Hematopoietic multipotent progenitor cell treated with erythropoietin and hydrocortisone succinate and interleukin-3 and kit ligand, for 15 days (in vitro differentiated cells): ENCODE results near the gene LIX1.
A peak's percentile ranks its signal among the peaks of the same experiment; 100 is the strongest.
"Not testable (repeated sequence)": the region's sequence is repeated elsewhere in the genome, so short reads cannot be mapped to it uniquely, and the experiment has no call there.

Experiments
- DNase-seq: peaks from one replicate; pipeline ENCODE4 v3.0.0-alpha.2; 2015; ENCODE audit warnings: low spot score

Gene LIX1

DNA sequence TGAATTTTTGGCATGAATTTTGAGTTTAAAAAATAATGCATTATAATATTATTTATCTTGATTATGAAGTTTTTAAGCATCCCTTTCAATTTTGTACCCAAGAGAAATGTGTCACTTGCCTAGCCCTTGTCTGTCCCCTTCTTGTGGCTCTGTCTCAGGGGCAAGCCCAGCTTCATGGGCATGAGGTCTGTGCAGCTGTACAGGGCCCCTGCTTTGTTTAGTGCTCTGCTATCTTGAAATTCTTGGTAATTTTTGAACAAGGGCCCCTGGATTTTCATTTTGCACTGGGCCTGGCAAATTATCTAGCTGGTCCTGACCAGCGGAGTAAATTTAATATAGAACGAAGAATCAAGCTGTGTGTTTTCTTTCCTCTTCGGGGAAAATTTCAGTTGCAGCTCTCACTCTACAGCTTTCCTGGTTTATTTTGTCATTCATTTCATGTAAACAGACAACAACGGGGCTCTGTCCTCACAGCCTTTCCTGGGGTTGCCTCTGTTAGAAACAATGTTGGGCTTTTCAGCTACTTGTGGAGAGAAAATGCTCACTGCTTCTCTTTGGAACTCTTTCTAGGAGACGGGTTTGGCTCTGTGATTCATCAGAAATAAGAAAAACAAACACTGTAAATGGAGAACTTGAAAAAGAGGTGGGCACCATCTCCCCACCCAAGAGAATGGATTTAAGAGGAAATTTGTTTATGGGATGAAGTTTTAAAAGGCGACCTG, 41.1 kb downstream of the LIX1 start:
- DNase-seq, result no peak

DNA sequence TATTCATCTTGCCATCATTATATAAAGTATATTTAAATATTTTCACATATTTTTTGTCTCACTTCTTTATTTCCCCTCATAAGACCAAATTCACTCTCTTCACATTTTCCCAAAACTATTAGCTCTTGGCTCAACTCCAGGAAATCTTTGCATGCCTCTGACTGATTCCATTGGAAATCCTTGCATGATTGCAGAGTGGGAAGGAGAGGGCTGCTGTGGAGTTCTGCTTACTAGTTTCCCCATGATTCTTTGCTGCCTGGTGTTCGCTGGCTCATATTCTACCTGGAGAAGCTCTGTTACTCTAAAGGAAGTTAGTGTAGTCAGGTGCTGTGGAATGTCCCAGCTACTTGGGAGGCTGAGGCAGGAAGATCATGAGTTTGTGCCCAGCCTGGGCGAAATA, 41.9 kb downstream of the LIX1 start:
- no peak for DNase-seq

DNA sequence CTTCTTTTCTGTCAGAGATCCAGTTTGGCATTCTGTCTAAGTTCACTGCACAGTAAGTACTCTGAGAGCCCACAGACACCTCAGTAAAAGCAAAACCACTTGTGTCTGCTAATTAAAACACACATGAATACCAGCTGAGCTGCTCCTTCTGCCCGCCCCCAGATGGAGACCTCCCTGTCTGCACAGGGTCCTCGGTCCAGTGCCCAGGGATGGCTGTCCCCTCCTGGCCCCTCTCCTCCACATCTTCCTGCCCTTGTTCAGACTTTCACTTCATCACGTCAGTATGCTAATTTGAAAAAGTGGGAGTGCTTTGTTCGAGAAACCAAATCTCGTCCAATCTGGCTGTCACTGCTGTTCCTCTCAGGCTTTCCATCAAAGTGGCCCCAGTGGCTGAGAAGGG, 43.5 kb downstream of the LIX1 start:
- DNase-seq, result no peak

DNA sequence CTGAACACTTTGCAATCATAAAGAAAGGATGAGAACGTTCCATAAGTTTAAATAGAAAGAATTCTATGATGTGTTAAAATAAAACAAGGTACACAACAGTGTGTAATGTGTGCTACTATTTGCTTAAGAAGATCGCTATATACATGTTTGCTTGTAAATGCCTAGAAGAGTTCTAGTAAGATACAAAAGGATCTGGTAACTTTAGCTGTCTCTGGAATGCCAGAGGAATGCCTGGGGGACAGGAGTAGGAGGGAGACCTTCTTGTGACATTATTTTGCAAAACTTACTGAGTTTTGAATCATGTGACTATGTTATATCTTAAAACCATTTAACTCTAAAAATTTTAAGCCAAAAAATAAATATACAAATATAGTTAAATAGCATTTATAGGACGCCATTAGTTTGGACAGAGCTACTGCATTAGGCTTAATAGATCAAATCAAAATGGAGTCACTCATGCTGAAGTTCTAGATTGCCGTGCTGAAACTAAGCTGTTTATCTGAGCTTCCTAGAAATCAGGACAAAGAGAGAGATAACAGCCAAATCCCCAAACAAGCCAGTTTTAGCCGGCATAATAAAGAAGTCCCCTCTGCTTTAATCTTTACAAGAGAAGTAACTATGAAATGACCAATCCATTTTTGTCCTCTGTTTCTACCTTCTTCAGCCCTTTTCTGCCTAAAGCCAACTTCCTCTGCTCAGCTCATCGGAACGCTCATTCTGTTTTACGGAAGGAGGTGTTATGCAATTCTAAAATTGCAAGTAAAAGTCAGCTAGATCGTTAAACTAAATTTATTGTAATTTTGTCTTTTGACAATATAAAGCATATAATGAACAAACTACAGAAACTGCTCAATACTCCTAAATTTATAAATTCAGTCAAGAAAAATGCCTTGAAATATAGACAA, 44.8 kb downstream of the LIX1 start:
- no peak for DNase-seq

DNA sequence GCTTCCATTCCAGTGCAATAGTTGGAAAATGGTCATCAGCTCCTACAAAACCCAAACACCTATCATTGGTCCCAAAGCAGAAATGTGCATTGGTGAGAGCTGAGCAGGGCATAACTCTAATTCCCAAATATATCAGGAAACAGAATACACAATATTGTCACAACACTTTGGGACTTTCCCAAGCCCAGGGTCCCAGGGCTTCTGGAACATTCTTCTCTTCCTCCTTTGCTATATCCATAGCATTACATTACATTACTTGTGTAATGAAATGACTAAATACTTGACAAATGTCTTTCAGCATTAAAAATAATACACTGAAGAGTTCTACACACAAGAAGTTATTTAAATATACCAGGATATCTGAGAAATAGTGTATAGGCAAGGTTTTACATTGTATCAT, 45.6 kb downstream of the LIX1 start:
- DNase-seq, result no peak

DNA sequence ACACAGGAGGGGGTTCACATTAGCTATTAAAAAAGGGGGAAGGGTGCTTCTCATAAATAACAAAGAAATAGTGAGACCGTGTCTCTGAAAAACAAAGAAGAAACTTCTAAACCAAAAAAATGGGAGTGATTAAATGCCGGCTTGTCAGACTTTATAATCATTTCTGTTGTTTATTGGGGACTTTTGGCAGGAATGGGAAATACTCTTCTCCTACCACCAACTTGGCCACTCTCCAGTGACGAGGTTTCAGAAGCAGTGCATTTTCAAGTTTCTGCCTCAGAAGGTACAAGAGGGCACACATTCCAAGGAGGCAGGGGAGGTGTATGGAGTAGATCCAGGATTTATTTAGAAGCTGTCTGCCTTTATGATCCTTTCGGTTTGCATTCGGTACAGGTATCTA, 46.2 kb downstream of the LIX1 start:
- DNase-seq, result no peak

DNA sequence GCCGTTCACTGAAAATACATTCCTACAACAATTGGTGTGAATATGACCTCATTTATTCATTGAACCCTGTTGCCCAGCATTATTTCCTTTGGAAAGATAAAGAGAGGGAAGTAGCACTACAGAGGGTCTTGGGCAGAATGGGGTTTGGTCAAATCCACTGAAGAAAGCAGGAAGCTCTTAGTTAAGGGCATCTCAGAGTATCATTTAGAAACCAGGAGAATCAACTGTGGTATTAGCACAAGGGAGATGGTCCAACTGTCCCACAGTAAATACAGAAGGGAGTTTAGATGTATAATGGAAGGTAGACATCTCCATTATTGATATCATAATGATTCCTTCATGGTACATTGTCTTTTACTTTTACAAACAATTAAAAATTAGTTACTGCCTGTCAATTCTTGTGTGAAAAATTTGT, 47.1 kb downstream of the LIX1 start:
- DNase-seq, result no peak

DNA sequence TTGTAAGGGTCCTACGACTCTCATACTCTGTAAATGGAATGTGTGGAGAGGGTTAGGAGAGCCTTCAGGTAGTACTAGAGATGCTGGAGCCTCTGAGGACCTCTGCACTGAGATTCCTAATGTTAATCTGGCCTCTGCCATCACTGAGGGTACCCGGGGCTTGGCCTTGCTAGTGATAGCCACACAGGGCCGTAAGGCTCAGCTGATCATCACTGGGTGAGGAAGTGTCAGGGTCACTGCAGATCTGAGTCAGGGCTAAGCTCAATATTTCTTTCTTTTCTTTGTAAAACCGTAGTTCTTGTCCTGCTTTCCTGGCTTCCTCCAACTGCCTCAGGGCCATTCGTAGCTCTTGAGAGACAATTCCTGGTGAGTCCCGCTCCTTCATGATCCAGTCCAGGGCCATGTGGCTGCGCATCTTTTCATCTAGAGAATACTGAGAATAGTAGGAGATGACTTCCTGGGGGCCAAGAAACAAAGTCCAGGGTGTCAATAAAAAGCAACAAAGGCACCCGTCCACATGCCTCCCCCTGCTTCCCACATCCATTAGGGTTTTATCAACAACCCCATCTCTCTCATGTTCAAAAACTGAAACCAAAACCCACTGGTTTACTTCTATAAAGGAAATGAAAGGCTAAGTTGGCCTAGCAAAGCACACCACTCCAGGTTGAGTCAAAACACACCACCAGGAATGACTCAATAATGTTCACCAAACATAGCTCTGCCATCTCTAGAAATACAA, 47.7 kb downstream of the LIX1 start:
- no peak for DNase-seq

DNA sequence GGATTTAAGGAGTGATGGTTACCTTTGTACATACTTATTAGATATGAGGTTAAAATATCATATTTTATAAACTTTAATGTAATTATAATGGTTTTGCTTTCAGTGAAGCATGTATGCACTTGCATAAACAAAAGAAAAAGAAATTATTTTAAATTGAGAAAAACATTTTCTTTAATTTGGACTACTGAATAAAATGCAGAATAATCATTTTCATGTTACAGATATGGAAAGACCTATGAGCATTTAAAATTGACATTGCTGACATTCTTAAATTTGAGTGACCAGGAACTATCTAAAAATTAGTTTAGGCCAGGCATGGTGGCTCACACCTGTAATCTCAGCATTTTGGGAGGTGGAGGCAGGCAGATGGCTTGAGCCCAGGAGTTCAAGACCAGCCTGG, 49.2 kb downstream of the LIX1 start:
- DNase-seq, result no peak

DNA sequence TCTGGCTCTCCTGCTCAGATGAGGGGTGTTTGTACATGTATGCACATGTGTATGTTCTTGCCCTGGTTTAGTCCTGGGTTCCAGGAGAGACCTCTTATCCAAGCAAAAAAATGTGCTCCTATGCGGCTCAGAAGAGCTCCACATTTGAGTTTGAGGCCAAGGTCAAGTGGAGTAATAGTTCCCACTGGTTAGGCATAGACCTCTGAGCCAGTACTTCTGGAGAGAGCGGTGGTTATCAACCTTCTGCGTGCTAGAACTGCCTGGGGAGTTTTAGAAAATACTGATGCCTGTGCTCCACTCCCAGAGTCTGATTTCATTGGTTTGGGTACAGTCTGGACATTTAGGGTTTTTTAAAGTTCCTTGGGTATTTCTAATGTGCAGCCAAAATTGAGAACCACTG, 51.5 kb downstream of the LIX1 start:
- no peak for DNase-seq

DNA sequence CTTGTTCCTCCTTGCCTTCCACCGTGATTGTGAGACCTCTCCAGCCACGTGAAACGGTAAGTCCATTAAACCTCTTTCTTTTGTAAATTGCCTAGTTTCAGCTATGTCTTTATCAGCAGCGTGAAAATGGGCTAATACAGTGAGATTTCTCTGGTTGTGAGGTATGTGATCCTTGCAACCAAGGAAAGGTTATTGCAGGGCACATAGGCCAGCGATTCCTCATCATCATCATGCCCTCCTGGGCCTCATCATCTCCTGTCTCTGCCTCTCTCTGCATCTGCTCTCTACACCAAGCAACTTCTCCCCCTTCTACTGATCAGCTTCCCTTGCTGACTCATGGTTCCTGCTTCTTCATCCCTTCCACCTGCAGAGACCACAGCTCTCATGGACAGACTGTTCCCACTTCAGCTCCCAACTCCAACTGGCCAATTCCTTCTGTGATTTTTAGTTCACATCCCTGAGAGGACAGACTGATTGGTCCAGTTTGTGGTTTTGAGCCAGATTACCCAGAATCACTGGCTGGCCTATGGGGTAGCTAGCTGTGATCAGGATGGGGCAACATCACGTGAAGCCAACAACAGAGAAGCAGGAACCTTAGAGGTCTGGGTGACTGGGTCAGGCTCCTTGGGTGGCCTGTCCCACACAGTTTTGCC, 53.1 kb downstream of the LIX1 start:
- no peak for DNase-seq

DNA sequence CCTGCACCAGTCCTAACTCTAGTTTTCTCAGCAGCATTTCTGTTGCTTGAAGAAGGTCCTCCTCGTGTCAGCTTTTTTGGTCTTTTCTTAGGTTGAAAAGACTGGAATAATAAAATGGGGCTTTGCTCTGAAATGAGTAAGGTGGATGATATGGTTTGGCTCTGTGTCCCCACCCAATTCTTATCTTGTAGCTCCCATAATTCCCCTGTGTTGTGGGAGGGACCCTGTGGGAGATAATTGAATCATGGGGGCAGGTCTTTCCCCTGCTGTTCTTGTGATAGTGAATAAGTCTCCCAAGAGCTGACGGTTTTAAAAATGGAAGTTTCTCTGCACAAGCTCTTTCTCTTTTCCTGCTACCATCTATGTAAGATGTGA, 53.6 kb downstream of the LIX1 start:
- peak; percentile 4 for DNase-seq

DNA sequence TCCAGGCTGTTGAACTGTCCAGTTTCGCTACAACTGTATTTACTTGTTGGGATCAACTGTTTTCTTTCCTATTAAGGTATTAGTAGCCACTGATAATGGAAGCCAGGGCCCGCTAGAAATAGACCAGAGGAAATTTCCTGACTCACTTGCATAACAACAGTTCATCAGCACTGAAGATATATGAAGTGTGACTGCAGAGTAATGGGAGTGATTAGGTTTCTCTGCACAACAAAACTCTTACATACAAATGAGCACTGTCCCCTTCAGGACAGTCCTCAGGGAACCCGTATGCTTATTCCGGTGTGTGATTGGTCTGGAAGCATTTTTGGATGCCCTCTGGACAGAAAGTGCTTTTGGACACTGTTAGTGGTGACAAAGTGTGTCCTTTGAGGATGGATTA, 55.3 kb downstream of the LIX1 start:
- no peak for DNase-seq

DNA sequence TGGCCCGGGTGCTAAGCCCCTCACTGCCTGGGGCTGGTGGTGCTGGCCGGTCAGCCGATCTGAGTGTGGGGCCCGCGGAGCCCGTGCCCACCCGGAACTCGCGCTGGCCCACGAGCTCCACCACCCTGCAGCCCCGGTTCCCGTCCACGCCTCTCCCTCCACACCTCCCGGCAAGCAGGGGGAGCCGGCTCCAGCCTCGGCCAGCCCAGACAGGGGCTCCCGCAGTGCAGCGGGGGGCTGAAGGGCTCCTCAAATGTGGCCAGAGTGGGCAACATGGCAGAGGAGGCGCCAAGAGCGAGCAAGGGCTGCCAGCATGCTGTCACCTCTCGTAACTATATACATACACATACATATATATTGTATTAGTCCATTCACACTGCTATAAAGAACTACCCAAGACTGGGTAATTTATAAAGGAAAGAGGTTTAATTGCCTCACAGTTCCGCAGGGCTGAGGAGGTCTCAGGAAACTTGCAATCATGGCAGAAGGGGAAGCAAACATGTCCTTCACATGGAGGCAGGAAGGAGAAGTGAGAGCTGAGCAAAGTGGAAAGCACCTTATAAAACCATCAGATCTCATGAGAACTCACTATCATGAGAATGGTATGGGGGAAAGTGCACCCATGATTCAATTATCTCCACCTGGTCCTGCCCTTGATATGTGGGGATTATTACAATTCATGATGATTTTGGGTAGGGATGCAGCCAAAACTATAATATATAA, 56.8 kb downstream of the LIX1 start:
- DNase-seq, result no peak

DNA sequence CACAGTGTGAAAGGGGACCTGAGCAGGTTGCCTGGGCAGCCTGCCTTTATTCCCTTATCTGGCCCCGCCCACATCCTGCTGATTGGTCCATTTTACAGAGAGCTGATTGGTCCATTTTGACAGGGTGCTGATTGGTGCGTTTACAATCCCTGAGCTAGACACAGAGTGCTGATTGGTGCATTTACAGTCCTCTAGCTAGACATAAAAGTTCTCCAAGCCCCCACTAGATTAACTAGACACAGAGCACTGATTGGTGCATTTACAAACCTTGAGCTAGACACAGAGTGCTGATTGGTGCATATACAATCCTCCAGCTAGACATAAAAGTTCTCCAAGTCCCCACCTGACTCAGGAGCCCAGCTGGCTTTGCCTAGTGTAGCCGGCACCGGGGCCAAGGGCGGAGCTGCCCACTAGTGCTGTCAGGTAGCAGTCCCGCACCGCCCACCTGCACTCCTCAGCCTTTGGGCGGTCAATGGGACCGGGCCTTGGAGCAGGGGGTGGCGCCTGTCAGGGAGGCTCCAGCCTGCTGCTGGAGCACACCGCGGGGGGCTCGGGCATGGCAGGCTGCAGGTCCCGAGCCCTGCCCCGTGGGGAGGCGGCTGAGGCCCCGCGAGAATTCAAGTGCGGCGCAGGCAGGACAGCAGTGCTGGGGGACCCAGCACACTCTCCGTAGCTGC, 57.5 kb downstream of the LIX1 start:
- not testable (repeated sequence) for DNase-seq

DNA sequence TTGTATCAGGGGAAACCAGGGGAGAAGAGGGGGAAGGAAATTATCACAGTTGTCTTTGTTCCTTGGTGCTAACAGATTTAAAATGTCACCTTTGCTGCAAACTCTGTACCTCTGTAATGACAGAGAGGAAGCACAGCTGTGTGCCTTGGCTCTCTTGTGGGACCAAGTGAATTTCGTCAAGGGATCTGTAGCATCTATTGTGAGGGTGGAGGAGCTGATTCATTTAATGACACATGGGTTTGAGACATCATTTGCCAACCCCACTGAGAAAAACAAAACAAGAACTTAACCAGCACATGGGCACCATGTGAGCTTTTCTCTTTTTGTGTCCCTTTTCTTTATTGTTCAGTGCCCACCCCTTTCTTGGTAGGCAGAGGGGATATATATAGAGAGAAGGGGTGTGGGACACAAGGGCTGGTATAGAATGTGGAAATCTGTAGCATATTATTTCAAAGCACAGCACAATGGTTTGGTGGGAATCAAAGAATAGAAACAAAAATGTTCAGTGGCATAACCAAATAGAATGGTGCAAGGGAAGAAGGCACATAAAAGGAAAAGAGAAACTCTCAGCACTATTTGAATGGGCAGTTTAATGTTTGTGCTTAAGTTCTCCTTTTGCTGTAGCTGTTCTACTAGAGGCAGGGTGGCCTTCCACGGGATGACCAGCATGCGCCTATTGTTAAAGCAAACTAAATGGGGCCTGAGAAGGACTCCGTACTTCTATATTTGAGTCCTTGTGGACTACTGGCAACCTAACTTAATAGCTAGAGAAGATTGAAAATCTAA, 63.3 kb downstream of the LIX1 start:
- no peak for DNase-seq

DNA sequence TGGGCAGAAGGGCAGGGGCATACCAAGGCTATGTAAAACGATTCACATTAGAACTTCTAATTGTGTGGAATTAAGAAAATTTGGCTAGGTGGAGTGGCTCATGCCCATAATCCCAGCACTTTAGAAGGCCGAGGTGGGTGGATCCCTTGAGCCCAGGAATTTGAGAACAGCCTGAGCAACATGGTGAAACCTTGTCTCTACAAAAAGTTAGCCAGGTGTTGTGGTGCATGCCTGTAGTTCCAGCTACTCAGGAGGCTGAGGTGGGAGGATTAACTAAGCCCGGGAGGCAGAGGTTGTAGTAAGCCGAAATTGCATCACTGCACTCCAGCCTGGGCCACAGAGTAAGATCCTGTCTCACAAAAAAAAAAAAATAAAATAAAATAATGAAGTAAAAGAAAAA, 65.2 kb downstream of the LIX1 start:
- DNase-seq, result no peak

DNA sequence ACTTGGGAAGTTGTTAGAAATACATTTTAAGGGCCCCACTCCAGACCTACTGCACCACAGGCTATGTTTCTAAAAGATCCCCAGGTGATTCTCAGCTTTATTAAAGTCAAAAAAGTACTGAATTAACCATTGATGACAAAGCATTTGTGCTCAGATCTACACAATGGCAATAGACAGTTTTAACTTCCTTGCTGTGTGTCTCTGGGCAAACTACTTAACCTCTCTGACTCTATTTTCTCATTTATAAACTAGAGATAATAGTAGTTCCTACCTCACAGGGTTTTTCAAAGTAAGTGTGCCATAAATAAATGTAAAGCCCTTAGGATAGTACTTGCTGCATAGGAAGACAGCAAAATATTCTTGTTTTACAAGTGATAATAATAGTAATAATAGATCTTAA, 66.3 kb downstream of the LIX1 start:
- no peak for DNase-seq

DNA sequence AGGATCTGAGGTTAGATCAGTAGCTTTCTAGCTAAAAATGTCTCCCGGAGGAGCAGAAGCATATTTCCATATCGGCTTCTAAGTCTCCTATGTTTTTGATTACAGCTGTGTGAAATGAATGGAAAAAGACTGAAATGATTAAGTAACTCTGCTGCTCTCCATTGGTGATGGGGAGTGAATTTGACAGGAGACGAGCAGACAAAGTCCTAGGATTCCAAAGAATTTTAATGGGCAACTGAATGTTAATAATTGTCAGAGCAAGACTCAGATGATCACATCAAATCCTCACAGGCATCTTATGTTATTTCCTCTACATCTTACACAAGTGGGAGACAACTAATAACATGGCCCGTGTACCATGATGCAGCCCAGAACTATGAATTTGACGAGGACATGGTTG, 66.8 kb downstream of the LIX1 start:
- DNase-seq, result no peak

DNA sequence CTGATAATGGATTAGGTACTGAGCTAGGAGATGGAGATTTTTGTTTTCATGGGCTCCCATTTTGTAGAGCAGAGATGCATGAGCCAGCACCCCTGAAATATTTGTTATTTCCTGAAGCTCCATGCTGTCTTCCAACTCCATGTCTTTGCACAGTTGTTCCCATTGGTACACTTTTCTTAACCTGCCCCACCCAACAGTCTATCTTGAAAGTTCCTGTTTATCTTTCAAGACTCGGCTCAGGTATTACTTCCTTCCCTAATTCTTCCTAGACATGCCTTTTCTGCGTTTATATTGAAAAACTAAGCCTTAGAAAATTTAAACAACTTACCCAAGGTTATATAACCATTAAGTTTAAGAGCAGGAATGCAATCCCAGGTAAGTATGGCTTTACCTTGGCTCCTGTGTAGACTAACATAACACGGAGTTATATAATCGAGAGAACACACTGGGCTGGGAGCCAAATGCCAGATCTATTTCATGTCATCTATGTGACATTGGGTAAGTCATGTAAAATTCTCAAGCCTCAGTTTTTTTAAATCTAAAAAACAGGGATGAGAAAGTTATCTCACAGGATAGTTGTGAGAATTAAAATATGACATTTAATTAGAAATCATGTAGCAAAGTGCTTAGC, 67.4 kb downstream of the LIX1 start:
- no peak for DNase-seq
